ENCODE results near the gene S100PBP. TPM values are rescaled to one million over a fixed set of nuclear protein-coding genes. Genes with fewer than 3 reads are reported as not detected.
A peak's percentile ranks its signal among the peaks of the same experiment; 100 is the strongest.

Gene S100PBP
- total RNA-seq, 1 experiment from 2014 or later, result 50.1 TPM

- H2BK20ac ChIP-seq (ENCODE audit: low read depth, low read length, poor library complexity, severe bottlenecking), result no peak overlapping the region
- peaks cover 62 to 92% (median 84%) of the 10 kb centered on the region in 3 experiments; a peak in 6 of 7 replicates for H3K36me3 Mint-ChIP-seq (ENCODE audit: insufficient read depth in 1 of 3, low read depth in 3 of 3)
- H4K91ac ChIP-seq (ENCODE audit: insufficient read length, low read depth, low read length), result no peak overlapping the region
- H3K4me3 Mint-ChIP-seq, result no peak overlapping the region
- H3K79me1 ChIP-seq (ENCODE audit: insufficient read depth, low read depth, low read length, poor library complexity, severe bottlenecking), result no peaks in the 10 kb centered on the region
- H3K27me3 Mint-ChIP-seq (ENCODE audit: low read depth), result no peaks in the 10 kb centered on the region
- no peak overlapping the region for H2BK15ac ChIP-seq (ENCODE audit: low read depth, low read length)
- no peak overlapping the region for H4K5ac ChIP-seq (ENCODE audit: insufficient read length, low read depth, low read length)
- H3K9me3 ChIP-seq (ENCODE audit: control insufficient read depth, low read depth, low read length), result no peaks in the 10 kb centered on the region
- H4K20me1 ChIP-seq (ENCODE audit: control insufficient read depth, insufficient read depth, insufficient read length), result no peaks in the 10 kb centered on the region
- no peak overlapping the region for H2BK12ac ChIP-seq (ENCODE audit: insufficient read length, low read depth, low read length)
- DNase-seq, result no peak
- no peak overlapping the region for H3K23ac ChIP-seq (ENCODE audit: insufficient read length, low read depth, low read length)
- no peaks in the 10 kb centered on the region for H3K4me1 ChIP-seq (ENCODE audit: insufficient read depth, low read length)
- H3K4me2 ChIP-seq (ENCODE audit: insufficient read depth, insufficient read length, low read length), result no peak overlapping the region
- H3K18ac ChIP-seq (ENCODE audit: insufficient read length, low read depth, low read length), result no peak overlapping the region
- H3K4ac ChIP-seq (ENCODE audit: low read depth, low read length), result no peak overlapping the region
- H3K79me2 ChIP-seq (ENCODE audit: insufficient read depth, low read length), result no peaks in the 10 kb centered on the region
- no peak overlapping the region for H2AK5ac ChIP-seq (ENCODE audit: insufficient read length, low read length)
- H3K4me1 Mint-ChIP-seq, result peaks cover 0 to 5% of the 10 kb centered on the region in 2 experiments; a peak in 2 of 4 replicates
- no CpG with 5 or more reads among the region's 8 CpGs for WGBS (ENCODE audit: extremely low coverage, insufficient read length, low lambda C conversion rate)
- H2BK120ac ChIP-seq (ENCODE audit: low read depth, low read length, poor library complexity, severe bottlenecking), result no peak overlapping the region
- H2AFZ ChIP-seq (ENCODE audit: low read length), result no peak overlapping the region
- H3K56ac ChIP-seq (ENCODE audit: insufficient read length, low read depth, low read length), result no peak overlapping the region
- H3T11ph ChIP-seq (ENCODE audit: low read length), result no peak overlapping the region
- no peaks in the 10 kb centered on the region for H3K27me3 ChIP-seq (ENCODE audit: insufficient read depth, low read length)
- no peak overlapping the region for H3K14ac ChIP-seq (ENCODE audit: insufficient read depth, low read length)
- no peak overlapping the region for H3K27ac ChIP-seq (ENCODE audit: insufficient read length, low read depth, low read length)
- H2BK5ac ChIP-seq (ENCODE audit: insufficient read length, low read length), result no peak overlapping the region
- TF ChIP-seq, protein P1, sequence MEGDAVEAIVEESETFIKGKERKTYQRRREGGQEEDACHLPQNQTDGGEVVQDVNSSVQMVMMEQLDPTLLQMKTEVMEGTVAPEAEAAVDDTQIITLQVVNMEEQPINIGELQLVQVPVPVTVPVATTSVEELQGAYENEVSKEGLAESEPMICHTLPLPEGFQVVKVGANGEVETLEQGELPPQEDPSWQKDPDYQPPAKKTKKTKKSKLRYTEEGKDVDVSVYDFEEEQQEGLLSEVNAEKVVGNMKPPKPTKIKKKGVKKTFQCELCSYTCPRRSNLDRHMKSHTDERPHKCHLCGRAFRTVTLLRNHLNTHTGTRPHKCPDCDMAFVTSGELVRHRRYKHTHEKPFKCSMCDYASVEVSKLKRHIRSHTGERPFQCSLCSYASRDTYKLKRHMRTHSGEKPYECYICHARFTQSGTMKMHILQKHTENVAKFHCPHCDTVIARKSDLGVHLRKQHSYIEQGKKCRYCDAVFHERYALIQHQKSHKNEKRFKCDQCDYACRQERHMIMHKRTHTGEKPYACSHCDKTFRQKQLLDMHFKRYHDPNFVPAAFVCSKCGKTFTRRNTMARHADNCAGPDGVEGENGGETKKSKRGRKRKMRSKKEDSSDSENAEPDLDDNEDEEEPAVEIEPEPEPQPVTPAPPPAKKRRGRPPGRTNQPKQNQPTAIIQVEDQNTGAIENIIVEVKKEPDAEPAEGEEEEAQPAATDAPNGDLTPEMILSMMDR (conservative IDR thresholded peaks at IDR 0.05), result no peak
- H3K23me2 ChIP-seq (ENCODE audit: insufficient read length, low read depth, low read length, poor library complexity, severe bottlenecking), result no peaks in the 10 kb centered on the region
- H4K8ac ChIP-seq (replicated peaks; ENCODE audit: insufficient read length, low read depth, low read length), result no peak overlapping the region
- no peaks in the 10 kb centered on the region for H3K9me3 Mint-ChIP-seq
- H3K27ac Mint-ChIP-seq, result peak overlapping the region in 2 of 3 experiments; percentile 23 to 25; a peak in 2 of 7 replicates
- no peak overlapping the region for H3K9ac ChIP-seq (ENCODE audit: extremely low read depth, insufficient read length, low read length)
Observed at GRCh38 chr1:32780628-32781234, 36.7 kb upstream of the S100PBP start.
